Measurements from ENCODE around the gene B4GALNT1. TPM values are rescaled to one million over a fixed set of nuclear protein-coding genes. Genes with fewer than 3 reads are reported as not detected.

The B4GALNT1 gene
- total and polyA plus RNA-seq, 2 of the 13 experiments (the other 11 are each of a cell fraction or from before 2014, with no cell fraction given), result 4.5 to 5.4 TPM

GRCh38 chr12:57638096-57638495 lies 5.1 kb upstream of the B4GALNT1 start:
- no TSS peak for BruUV-seq (replicated peaks)
- no peak overlapping the region for H3K4me2 ChIP-seq (ENCODE audit: low read depth, low read length)
- no peak overlapping the region for H3K9ac ChIP-seq (ENCODE audit: insufficient read depth, low read depth, low read length)
- ChIA-PET POLR2A (no interaction called here), CTCF (ENCODE audit: low intra/inter-chr PET ratio, low total read pairs) (no interaction called here)
- FAIRE-seq (no peak), DNase-seq (ENCODE audit: low spot score) (no peak), ATAC-seq (no peak)
- no peak overlapping the region for H3K4me3 ChIP-seq (replicated peaks in 1 of 3; ENCODE audit: insufficient read depth in 1 of 3, low read depth in 2 of 3, low read length in 3 of 3)
- no peak overlapping the region for H3K27ac ChIP-seq (ENCODE audit: extremely low read length, insufficient read depth, low read length)
- no peak overlapping the region for H2AFZ ChIP-seq (ENCODE audit: low read length)
- H3K36me3 ChIP-seq (replicated peaks in 1 of 2; ENCODE audit: control insufficient read depth in 1 of 2, insufficient read depth in 2 of 2, low read length in 2 of 2), result no peaks in the 10 kb centered on the region
- in situ Hi-C loops (cut with HindIII; ENCODE audit: extremely low pct_ligation_motif_present, low pct_unique_long_range_greater_than_20kb), result no loop called here
- TF ChIP-seq CREM (IDR thresholded peaks at IDR 0.05), result no peak
- TF ChIP-seq CREM (CRISPR knock-in tag; IDR thresholded peaks at IDR 0.05), result no peak
- TF ChIP-seq BRD4 (CRISPR knock-in tag; IDR thresholded peaks at IDR 0.05), result no peak
- no peak for TF ChIP-seq HDAC2 (CRISPR knock-in tag; IDR thresholded peaks at IDR 0.05)
- no peak for TF ChIP-seq SP140L (CRISPR knock-in tag; IDR thresholded peaks at IDR 0.05; ENCODE audit: borderline replicate concordance)
- TF ChIP-seq ZHX2 (IDR thresholded peaks at IDR 0.05; ENCODE audit: low read depth), result no peak
- no peak for TF ChIP-seq ZHX2 (CRISPR knock-in tag; IDR thresholded peaks at IDR 0.05; ENCODE audit: borderline replicate concordance)
- no peak for TF ChIP-seq TBP (CRISPR knock-in tag; IDR thresholded peaks at IDR 0.05)
- H3K79me2 ChIP-seq (ENCODE audit: insufficient read depth, low read length), result no peaks in the 10 kb centered on the region
- H3K9me3 ChIP-seq (ENCODE audit: low read length), result no peaks in the 10 kb centered on the region
- no peaks in the 10 kb centered on the region for H4K20me1 ChIP-seq (ENCODE audit: insufficient read depth, low read length)
- intact Hi-C loops (cut with micrococcal nuclease; ENCODE audit: unreplicated experiment), result no loop called here
- H3K27me3 ChIP-seq (ENCODE audit: control insufficient read depth in 1 of 2, insufficient read depth in 2 of 2, low read length in 2 of 2), result peaks cover 0 to 7% of the 10 kb centered on the region in 2 experiments; a peak in 2 of 5 replicates
- peaks cover 5% of the 10 kb centered on the region; the same call in 1 of the 2 replicates for H3K4me1 ChIP-seq (ENCODE audit: insufficient read depth, low read length)
- 30% methylated on average over 3 of the region's 3 CpGs for WGBS (ENCODE audit: low lambda C conversion rate)
